SK-N-MC (cell line): ENCODE results near the gene PLGLB2.
"Not testable (repeated sequence)": the region's sequence is repeated elsewhere in the genome, so short reads cannot be mapped to it uniquely, and the experiment has no call there.

ENCODE experiments used
- EZH2 ChIP-seq: fragments of 200-600 bp; sonication (generic); IDR thresholded peaks from one replicate; pipeline ENCODE4 v1.6.1; 2017; ENCODE audit warnings: antibody characterized with exemption
- FOXP2 ChIP-seq: optimal IDR thresholded peaks from 2 replicates; pipeline ENCODE3; 2011; ENCODE audit warnings: mild to moderate bottlenecking, moderate library complexity; ENCODE audit not compliant: insufficient read depth; ENCODE audit errors: extremely low read length, control extremely low read depth
- POLR2AphosphoS5 ChIP-seq: IDR thresholded peaks from 2 replicates; pipeline ENCODE4 v1.6.1; 2012; ENCODE audit warnings: mild to moderate bottlenecking, low read depth, low read length, borderline replicate concordance

- not testable (repeated sequence) for TF ChIP-seq EZH2, POLR2AphosphoS5, FOXP2
Observed at GRCh38 chr2:87704572-87705323, 43.1 kb upstream of the PLGLB2 start.
